HG03521 (cell line): ENCODE data around the gene CEBPZOS.
A peak's percentile ranks its signal among the peaks of the same experiment; 100 is the strongest.

ENCODE experiments used
- ATAC-seq: cut with Tn5 transposase; IDR thresholded peaks from one replicate; pipeline ENCODE4 v1.9.1; 2021; ENCODE audit warnings: mild to moderate bottlenecking, moderate library complexity; ENCODE audit not compliant: unreplicated experiment

CEBPZOS gene

DNA sequence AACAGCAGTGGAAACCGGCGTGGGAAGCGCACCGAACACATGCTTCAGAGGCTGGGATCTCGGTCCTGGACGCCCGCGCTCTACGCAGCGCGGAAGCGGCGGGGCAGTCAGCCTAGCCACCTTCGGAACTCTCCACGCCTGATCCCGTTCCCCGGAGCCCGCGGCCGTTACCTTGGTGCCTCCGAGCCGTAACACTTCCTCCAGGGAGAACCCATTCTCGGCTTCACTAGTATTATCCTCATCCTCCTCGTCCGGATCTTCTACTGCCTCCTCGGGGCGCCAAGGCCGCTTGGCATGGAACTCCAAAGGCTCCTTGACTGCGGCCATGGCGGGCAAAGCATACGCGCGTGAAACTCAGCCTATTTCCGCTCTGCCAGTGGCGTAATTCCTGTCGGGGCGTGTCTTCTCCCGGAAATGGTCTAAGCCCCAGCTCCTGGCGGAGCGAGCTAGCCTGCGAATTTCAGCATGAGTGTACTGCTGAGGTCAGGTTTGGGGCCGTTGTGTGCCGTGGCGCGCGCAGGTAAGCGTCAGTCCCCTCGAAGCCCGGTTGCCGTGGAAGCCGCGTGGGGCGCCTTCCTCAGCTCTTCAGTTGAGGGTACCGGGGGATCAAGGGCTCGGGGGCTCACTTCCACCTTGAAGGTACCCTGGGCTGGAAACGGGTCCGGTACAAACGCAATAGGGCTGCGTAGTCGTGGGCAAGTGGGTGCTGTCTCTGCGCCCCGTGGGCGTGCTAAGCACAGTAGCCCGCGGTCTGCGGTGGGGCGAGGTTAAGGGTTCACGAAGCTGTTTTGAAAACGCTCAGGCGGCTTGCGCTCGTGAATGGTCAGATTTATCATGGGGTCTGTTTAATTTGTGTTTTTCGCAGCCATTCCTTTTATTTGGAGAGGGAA lies 35.2 kb downstream of the CEBPZOS start, which contains the start of the genes CEBPZ and NDUFAF7:
TSS of gene CEBPZ (minus strand) at position 356 of the 890 bp plus-strand sequence. CDS start at position 327, 29 bp downstream.
TSS of gene NDUFAF7 (plus strand) at position 418 of the 890 bp plus-strand sequence. CDS start at position 466, 48 bp downstream.
- ATAC-seq, result peak; percentile 91

DNA sequence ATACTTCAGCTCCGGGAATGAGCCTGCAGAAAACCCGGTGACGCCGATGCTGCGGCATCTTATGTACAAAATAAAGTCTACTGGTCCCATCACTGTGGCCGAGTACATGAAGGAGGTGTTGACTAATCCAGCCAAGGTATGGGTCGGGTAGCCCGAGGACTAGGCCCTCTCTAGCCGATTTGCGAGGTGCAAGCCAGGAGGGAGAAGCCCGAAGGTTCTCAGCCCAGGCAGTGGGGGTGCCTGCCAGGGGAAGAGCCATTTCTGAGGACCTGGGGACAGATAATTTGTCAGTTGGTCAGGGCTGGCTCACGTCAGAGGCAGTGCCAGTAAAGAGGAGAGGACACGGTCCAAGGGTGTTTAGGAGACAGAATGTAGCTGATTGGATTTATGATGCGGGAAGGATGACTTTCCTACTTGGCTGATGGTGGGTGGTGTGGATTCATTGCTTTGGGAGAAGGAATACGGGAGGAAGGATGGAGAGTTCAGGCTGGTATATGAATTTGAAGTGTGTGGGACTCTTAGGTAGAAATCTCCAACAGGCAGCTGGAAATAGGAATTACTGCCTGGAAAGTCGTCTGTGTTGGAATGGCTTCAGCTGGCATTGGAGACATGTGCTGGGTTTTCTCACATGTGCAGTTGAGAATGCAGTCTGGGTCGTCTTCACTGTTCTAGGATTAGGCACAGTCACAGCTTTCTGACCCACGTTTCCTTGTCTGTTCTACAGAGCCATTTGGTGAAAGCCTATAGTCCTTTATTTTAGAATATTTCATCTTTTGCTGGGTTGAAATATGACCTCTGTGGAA lies 36.0 kb downstream of the CEBPZOS start:
- ATAC-seq, result no peak

GRCh38 chr2:37243435-37243834 lies 47.1 kb downstream of the CEBPZOS start:
- no peak for ATAC-seq

DNA sequence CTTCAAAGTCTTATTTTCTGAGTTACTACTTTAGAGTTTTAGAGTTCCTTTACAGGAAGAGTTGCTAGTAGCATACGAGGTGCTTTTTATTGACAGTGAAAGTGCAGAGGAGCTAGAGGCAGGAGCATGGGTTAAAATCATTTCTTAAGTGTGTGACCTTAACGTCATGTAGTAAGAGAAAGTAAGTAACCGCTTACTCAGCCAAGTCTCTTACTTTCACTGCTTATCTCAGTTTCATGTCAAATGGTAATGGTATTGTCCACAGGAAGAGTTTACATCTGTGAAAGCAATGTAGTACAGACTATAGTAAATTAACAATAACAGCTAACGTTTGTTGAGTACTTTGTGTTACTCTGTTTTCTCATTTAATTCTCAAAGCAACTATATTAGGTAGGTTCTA lies 47.7 kb downstream of the CEBPZOS start:
- ATAC-seq, result peak; percentile 78

DNA sequence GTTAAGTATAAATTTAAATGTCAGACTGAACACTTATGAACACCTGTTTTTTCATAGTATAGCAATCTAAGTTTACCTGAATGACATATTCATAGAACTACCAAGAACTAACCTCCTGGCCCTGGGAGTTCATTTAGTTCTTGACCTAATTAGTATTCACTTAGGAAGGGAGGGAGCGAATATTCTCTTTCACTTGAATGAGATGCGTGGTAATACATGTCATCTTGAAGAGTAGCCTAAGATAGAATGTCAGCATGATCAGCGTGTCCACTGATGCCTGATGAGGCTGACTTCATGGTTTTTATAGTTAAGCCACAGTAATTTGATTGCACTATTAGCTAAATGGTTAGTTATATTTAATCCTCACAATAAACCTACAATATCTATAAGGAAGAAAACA lies 48.5 kb downstream of the CEBPZOS start:
- no peak for ATAC-seq

DNA sequence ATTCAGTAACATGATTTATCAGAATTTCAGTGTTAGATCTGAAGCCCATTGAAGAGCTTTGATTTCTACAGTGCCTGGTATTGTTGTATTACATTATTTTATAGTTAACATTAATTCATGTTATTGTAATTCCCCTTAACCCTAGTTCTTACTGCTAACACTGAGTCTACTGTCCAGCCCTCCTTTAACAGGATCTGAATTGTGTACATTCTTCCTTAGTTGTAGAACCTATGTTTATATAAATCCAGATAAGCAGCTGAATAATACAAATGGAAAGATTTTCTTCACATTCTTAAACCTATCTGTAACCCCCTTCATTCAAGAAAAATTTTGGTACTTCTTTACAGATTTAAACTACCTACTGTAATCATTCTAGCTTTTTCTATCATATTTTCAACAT lies 49.9 kb downstream of the CEBPZOS start:
- ATAC-seq, result no peak

- no peak for ATAC-seq
Measured at GRCh38 chr2:37250869-37251740, 54.8 kb downstream of the CEBPZOS start.
